B cell (primary cell): Measurements from ENCODE around the gene AGPAT3.

Experiments used
- EZH2 ChIP-seq: IDR thresholded peaks from 2 replicates; pipeline ENCODE4 v1.6.1; 2012; ENCODE audit warnings: borderline replicate concordance, low read depth, mild to moderate bottlenecking, moderate library complexity, low read length; ENCODE audit not compliant: insufficient read depth, poor library complexity, severe bottlenecking
- TF ChIP-seq, protein P1 (sequence below): fragments of 200-600 bp; IDR thresholded peaks from one replicate; pipeline ENCODE4 v1.8.0; 2022; ENCODE audit warnings: antibody characterized with exemption, mild to moderate bottlenecking

GRCh38 chr21:44012474-44013379 lies 147.7 kb downstream of the AGPAT3 start:
- TF ChIP-seq, protein P1, sequence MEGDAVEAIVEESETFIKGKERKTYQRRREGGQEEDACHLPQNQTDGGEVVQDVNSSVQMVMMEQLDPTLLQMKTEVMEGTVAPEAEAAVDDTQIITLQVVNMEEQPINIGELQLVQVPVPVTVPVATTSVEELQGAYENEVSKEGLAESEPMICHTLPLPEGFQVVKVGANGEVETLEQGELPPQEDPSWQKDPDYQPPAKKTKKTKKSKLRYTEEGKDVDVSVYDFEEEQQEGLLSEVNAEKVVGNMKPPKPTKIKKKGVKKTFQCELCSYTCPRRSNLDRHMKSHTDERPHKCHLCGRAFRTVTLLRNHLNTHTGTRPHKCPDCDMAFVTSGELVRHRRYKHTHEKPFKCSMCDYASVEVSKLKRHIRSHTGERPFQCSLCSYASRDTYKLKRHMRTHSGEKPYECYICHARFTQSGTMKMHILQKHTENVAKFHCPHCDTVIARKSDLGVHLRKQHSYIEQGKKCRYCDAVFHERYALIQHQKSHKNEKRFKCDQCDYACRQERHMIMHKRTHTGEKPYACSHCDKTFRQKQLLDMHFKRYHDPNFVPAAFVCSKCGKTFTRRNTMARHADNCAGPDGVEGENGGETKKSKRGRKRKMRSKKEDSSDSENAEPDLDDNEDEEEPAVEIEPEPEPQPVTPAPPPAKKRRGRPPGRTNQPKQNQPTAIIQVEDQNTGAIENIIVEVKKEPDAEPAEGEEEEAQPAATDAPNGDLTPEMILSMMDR = peak; percentile 27
- no peak for TF ChIP-seq EZH2
